IMR-90 (cell line): ENCODE results near the gene RYR1. TPM values are rescaled to one million over a fixed set of nuclear protein-coding genes. Genes with fewer than 3 reads are reported as not detected.
"Not testable (repeated sequence)": the region's sequence is repeated elsewhere in the genome, so short reads cannot be mapped to it uniquely, and the experiment has no call there.

Experiments used
- ATAC-seq: fragments of 200-7000 bp; cut with Tn5 transposase; 2 replicates; pipeline ENCODE4 v1.9.1; 2020; ENCODE audit warnings: low read depth, mild to moderate bottlenecking, moderate library complexity
- BruUV-seq: library from RNA; stranded (reverse); fragments of 400-500 nt; replicated peaks from 2 replicates; lab custom pipeline; 2021; lab: Mats Ljungman, UMichigan
- CTCF ChIA-PET: fragments of 300-600 bp; formaldehyde crosslinking; extraction: SDS; loops from one replicate; lab custom pipeline; 2021; ENCODE audit warnings: antibody characterized with exemption; lab: Yijun Ruan, JAX
- POLR2A ChIA-PET: fragments of 300-600 bp; sonication (Branson Sonifier 250); formaldehyde crosslinking; loops from one replicate; lab custom pipeline; 2022; ENCODE audit warnings: antibody characterized with exemption; ENCODE audit not compliant: unreplicated experiment; lab: Charles Lee
- DNase-seq: peaks from one replicate; pipeline ENCODE4 v3.0.0; 2013
- H2AFZ ChIP-seq: replicated peaks from 2 replicates; pipeline ENCODE3; 2013; ENCODE audit warnings: low read length, mild to moderate bottlenecking; ENCODE audit not compliant: poor library complexity
- H2AK5ac ChIP-seq: 2 replicates; pipeline ENCODE4 v1.6.1; 2013; ENCODE audit warnings: low read depth, low read length, inconsistent platforms
- H2AK9ac ChIP-seq: replicated peaks from 2 replicates; pipeline ENCODE3; 2013; ENCODE audit warnings: mild to moderate bottlenecking, low read depth, low read length, moderate library complexity; ENCODE audit not compliant: poor library complexity
- H2BK120ac ChIP-seq: 2 replicates; pipeline ENCODE4 v1.6.1; 2013; ENCODE audit warnings: low read depth, low read length, inconsistent platforms
- H2BK15ac ChIP-seq: 3 replicates; pipeline ENCODE4 v1.6.1; 2013; ENCODE audit warnings: low read depth, low read length, inconsistent platforms
- H2BK20ac ChIP-seq: 2 replicates; pipeline ENCODE4 v1.6.1; 2013; ENCODE audit warnings: low read depth, mild to moderate bottlenecking, inconsistent platforms, low read length, moderate library complexity
- H2BK5ac ChIP-seq: 2 replicates; pipeline ENCODE4 v1.6.1; 2013; ENCODE audit warnings: mild to moderate bottlenecking, low read depth, low read length, inconsistent platforms; ENCODE audit not compliant: poor library complexity, severe bottlenecking
- H3K14ac ChIP-seq: replicated peaks from 2 replicates; pipeline ENCODE4 v1.6.1; 2013; ENCODE audit warnings: low read depth, low read length, inconsistent platforms
- H3K18ac ChIP-seq: 2 replicates; pipeline ENCODE4 v1.6.1; 2013; ENCODE audit warnings: low read depth, low read length, control low read depth
- H3K23ac ChIP-seq: 2 replicates; pipeline ENCODE4 v1.6.1; 2013; ENCODE audit warnings: low read depth, low read length, inconsistent platforms
- H3K27ac ChIP-seq: 2 replicates; pipeline ENCODE4 v1.5.1; 2013; ENCODE audit warnings: mild to moderate bottlenecking, control low read depth, low read length; ENCODE audit not compliant: insufficient read depth
- H3K27me3 ChIP-seq: 2 replicates; pipeline ENCODE4 v1.6.1; 2013; ENCODE audit warnings: low read length; ENCODE audit not compliant: control insufficient read depth, insufficient read depth
- H3K36me3 ChIP-seq: 2 replicates; pipeline ENCODE4 v1.6.1; 2013; ENCODE audit warnings: low read length, mixed read lengths; ENCODE audit not compliant: control insufficient read depth, insufficient read depth
- H3K4ac ChIP-seq: 2 replicates; pipeline ENCODE4 v1.6.1; 2013; ENCODE audit warnings: low read depth, low read length, inconsistent platforms
- H3K4me1 ChIP-seq: 2 replicates; pipeline ENCODE4 v1.6.1; 2013; ENCODE audit warnings: low read length, mixed read lengths; ENCODE audit not compliant: control insufficient read depth, insufficient read depth
- H3K4me2 ChIP-seq: 2 replicates; pipeline ENCODE4 v1.6.1; 2013; ENCODE audit warnings: low read depth, mild to moderate bottlenecking, control low read depth, low read length, moderate library complexity
- H3K4me3 ChIP-seq: 2 replicates; pipeline ENCODE4 v1.5.1; 2013; ENCODE audit warnings: low read depth, mild to moderate bottlenecking, control low read depth, low read length, moderate library complexity; ENCODE audit not compliant: insufficient read depth
- H3K56ac ChIP-seq: 2 replicates; pipeline ENCODE4 v1.6.1; 2013; ENCODE audit warnings: low read length, inconsistent platforms; ENCODE audit not compliant: insufficient read depth; ENCODE audit errors: extremely low read depth
- H3K79me1 ChIP-seq, 2 experiments: 2 replicates each; pipeline ENCODE4 v1.6.1; 2013; ENCODE audit warnings: low read length in 2 of 2, inconsistent platforms in 1 of 2, low read depth in 1 of 2
- H3K9ac ChIP-seq: 2 replicates; pipeline ENCODE4 v1.6.1; 2013; ENCODE audit warnings: low read depth, low read length, control low read depth
- H3K9me1 ChIP-seq: 2 replicates; pipeline ENCODE4 v1.6.1; 2013; ENCODE audit warnings: low read length, inconsistent platforms; ENCODE audit not compliant: insufficient read depth
- H3K9me3 ChIP-seq: 2 replicates; pipeline ENCODE4 v1.6.1; 2013; ENCODE audit warnings: low read length; ENCODE audit not compliant: control insufficient read depth, insufficient read depth
- H4K20me1 ChIP-seq: 2 replicates; pipeline ENCODE4 v1.6.1; 2013; ENCODE audit warnings: low read length, inconsistent platforms; ENCODE audit not compliant: insufficient read depth
- H4K5ac ChIP-seq: 2 replicates; pipeline ENCODE4 v1.6.1; 2013; ENCODE audit warnings: mild to moderate bottlenecking, low read depth, low read length, control low read depth
- H4K8ac ChIP-seq, 2 experiments: 2 replicates each; pipeline ENCODE4 v1.6.1; 2013; ENCODE audit warnings: low read depth in 2 of 2, low read length in 2 of 2, control low read depth in 1 of 2, inconsistent platforms in 1 of 2
- H4K91ac ChIP-seq: 2 replicates; pipeline ENCODE4 v1.6.1; 2013; ENCODE audit warnings: low read depth, low read length, inconsistent platforms; ENCODE audit not compliant: insufficient read depth
- WGBS, 2 experiments: methylation state at CpG; one replicate each; pipeline versions ENCODE4 v1.1.5 to v1.1.7; 2013; ENCODE audit warnings: missing lambda C conversion rate in 2 of 2; ENCODE audit not compliant: insufficient read length in 1 of 2; ENCODE audit errors: extremely low coverage in 2 of 2; 5-methylcytosine and 5-hydroxymethylcytosine counted together
- dilution Hi-C: fragments of 300-500 bp; cut with HindIII; formaldehyde crosslinking; loops from one replicate; pipeline ENCODE4 v1.14.3; 2018; ENCODE audit warnings: low sequenced_read_pairs; ENCODE audit not compliant: unreplicated experiment
- in situ Hi-C: fragments of 300-500 bp; cut with MboI; formaldehyde crosslinking; loops from 3 replicates; pipeline ENCODE4 v1.14.3; 2019; ENCODE audit warnings: low sequenced_read_pairs, inconsistent platforms, mixed read lengths
- intact Hi-C: fragments of 100-400 bp; cut with micrococcal nuclease; formaldehyde crosslinking; loops from 2 replicates; pipeline ENCODE4 v1.10.0; 2022
- polyA plus RNA-seq, 3 experiments: library from polyadenylated mRNA; depleted of rRNA; stranded (reverse); fragments of >200 nt; gene quantifications; 2 replicates each; pipeline ENCODE4 v1.2.3, GENCODE V29; 2012; ENCODE audit warnings: low replicate concordance in 1 of 3
- total RNA-seq: library from RNA; depleted of rRNA; stranded (reverse); fragments of >200 nt; gene quantifications from 2 replicates; pipeline ENCODE4 v1.2.3, GENCODE V29; 2012

The RYR1 gene
- total and polyA plus RNA-seq, 2 of the 4 experiments (the other 2 are of a cell fraction) = not detected

GRCh38 chr19:38513156-38513555, 79.7 kb downstream of the RYR1 start:
- H2AFZ ChIP-seq, H3K9ac ChIP-seq, H2AK9ac ChIP-seq, H2BK120ac ChIP-seq, H4K91ac ChIP-seq, H2BK20ac ChIP-seq, H3K23ac ChIP-seq, BruUV-seq, H3K9me1 ChIP-seq, H4K5ac ChIP-seq, in situ Hi-C loops, dilution Hi-C loops, H3K9me3 ChIP-seq, POLR2A ChIA-PET, H3K4me1 ChIP-seq, H3K14ac ChIP-seq, H3K27ac ChIP-seq, H3K4me3 ChIP-seq, H2BK5ac ChIP-seq, H4K20me1 ChIP-seq, H2BK15ac ChIP-seq, H3K79me1 ChIP-seq, H3K56ac ChIP-seq, H3K4ac ChIP-seq, ATAC-seq, H3K4me2 ChIP-seq, H4K8ac ChIP-seq, H3K36me3 ChIP-seq, DNase-seq, H3K18ac ChIP-seq, H2AK5ac ChIP-seq: not testable (repeated sequence)
- intact Hi-C loops = loop anchor here (10.0 kb wide), 1 partner anchor 278 kb away; no protein-coding TSS in a partner anchor
- CTCF ChIA-PET = interaction anchor here (1.0 to 1.6 kb wide), 2 partner anchors 110 to 122 kb away, joined by 3 to 4 read pairs; partner anchors contain the start of gene FAM98C
- H3K27me3 ChIP-seq = peaks cover 18% of the 10 kb centered on the region
- WGBS, 2 experiments = 88% methylated on average over 5 of the region's 6 CpGs; no CpG with 5 or more reads in 1 of the 2 experiments
